Esophagus muscularis mucosa (tissue), 4 donors: ENCODE results near the gene GRK4. TPM values are rescaled to one million over a fixed set of nuclear protein-coding genes. Genes with fewer than 3 reads are reported as not detected.

Source experiments
- DNase-seq: peaks from one replicate; pipeline ENCODE4 v3.0.0-alpha.2; 2017; ENCODE audit errors: extremely low spot score
- H3K27ac ChIP-seq, 4 donors: fragments of 200-600 bp; sonication (generic); replicated peaks in 1 of 4; 1 replicate in 3 of 4; 2 replicates in 1 of 4; pipeline ENCODE4 v1.5.1; 2016 to 2019; ENCODE audit warnings: mild to moderate bottlenecking in 1 of 4
- H3K27me3 ChIP-seq, 4 donors: fragments of 200-600 bp; sonication (generic); one replicate each; pipeline versions ENCODE4 v1.5.1 to v1.6.0; 2016 to 2019
- H3K36me3 ChIP-seq, 4 donors: fragments of 200-600 bp; sonication (generic); one replicate each; pipeline ENCODE4 v1.5.1; 2016 to 2019
- H3K4me1 ChIP-seq, 4 donors: fragments of 200-600 bp; sonication (generic); one replicate each; pipeline ENCODE4 v1.5.1; 2016 to 2019
- H3K4me3 ChIP-seq, 4 donors: fragments of 200-600 bp; sonication (generic); 1 replicate in 2 of 4; 2 replicates in 2 of 4; pipeline ENCODE4 v1.5.1; 2016 to 2019; ENCODE audit warnings: mild to moderate bottlenecking in 4 of 4, moderate library complexity in 1 of 4
- H3K9me3 ChIP-seq, 4 donors: fragments of 200-600 bp; sonication (generic); 1 replicate in 3 of 4; 2 replicates in 1 of 4; pipeline ENCODE4 v1.5.1; 2016 to 2019
- CTCF ChIP-seq, 3 experiments: fragments of 200-600 bp in 2 of 3; fragments of 450-650 bp in 1 of 3; sonication (generic) in 2 of 3; IDR thresholded peaks; one replicate each; pipeline ENCODE4 v1.5.1; 2017 to 2019; ENCODE audit warnings: antibody characterized with exemption in 3 of 3, mild to moderate bottlenecking in 2 of 3, moderate library complexity in 1 of 3
- EP300 ChIP-seq: sonication (generic); formaldehyde crosslinking; IDR thresholded peaks from one replicate; pipeline ENCODE4 v1.6.1; 2017; ENCODE audit warnings: antibody characterized with exemption
- POLR2A ChIP-seq: fragments of 450-650 bp; IDR thresholded peaks from one replicate; pipeline ENCODE4 v1.6.1; 2017; ENCODE audit warnings: antibody characterized with exemption, moderate library complexity, mild to moderate bottlenecking, low read depth
- POLR2AphosphoS5 ChIP-seq, 2 donors: sonication (generic); formaldehyde crosslinking; IDR thresholded peaks; one replicate each; pipeline ENCODE4 v1.6.1; 2017; ENCODE audit warnings: antibody characterized with exemption in 2 of 2
- WGBS: methylation state at CpG from one replicate; pipeline ENCODE4 v1.1.5; 2018; 5-methylcytosine and 5-hydroxymethylcytosine counted together
- intact Hi-C: fragments of 100-400 bp; cut with DNase I; formaldehyde crosslinking; loops from one replicate; pipeline ENCODE4 v1.15.1; 2023
- total RNA-seq, 4 donors: library from RNA; depleted of rRNA; stranded (reverse); fragments of >200 nt; gene quantifications; one replicate each; pipeline versions ENCODE4 v1.1.0 to v1.2.1, GENCODE V29; 2016

The GRK4 gene
- total RNA-seq, 4 donors from 2014 or later, result 4.8 to 8.0 (median 6.4) TPM

DNA sequence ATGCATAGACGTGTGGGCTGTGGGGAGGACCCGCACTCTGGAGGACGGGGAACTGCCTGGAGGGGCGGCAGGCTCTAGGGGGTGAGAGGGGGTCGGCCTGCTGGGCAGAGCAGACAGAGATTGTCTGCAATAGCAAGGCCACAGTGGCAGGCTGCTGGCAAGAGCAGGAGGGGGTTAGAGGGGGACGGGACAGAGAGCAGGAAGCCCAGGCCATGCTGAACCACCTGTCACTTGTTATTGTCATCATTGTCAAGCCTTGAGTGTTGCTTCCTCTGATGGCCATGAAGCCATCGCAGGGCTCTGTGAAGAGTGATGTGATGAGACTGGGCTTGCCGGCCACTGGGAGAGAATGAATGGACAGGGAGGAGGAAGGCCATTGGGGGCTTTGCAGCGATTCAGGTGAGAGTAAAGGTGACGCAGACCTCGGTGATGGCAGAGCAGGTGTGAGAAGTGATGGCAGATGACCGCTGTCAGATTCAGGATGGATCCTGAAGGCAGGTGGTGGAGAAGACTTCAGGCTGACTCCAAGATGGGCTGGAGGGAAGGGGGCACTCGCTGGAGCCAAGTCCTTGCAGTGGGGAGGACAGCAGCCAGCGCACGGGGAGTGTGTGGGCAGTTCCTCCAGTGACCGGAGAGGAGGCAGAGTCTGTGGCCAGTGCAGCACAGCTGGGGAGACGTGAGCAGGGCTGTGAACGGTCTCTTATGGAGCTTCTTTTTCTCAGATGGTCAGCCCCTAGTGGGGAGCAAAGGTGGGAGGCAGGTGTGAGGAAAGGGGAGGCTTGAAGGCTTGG lies 67.4 kb downstream of the GRK4 start:
- intact Hi-C loops, result loop anchor here (10.0 kb wide), 1 partner anchor 266 kb away; no protein-coding TSS in a partner anchor
- no peak for TF ChIP-seq CTCF (IDR thresholded peaks at IDR 0.05)
- TF ChIP-seq POLR2A, result no peak
- no peak for TF ChIP-seq POLR2AphosphoS5 (IDR thresholded peaks at IDR 0.05)
- WGBS, result 80% methylated on average over 18 of the region's 18 CpGs
- no peak overlapping the region for H3K27ac ChIP-seq
- H3K36me3 ChIP-seq, result peaks cover 0 to 4% (median 1%) of the 10 kb centered on the region in 4 donors
- H3K9me3 ChIP-seq, result no peaks in the 10 kb centered on the region
- no peaks in the 10 kb centered on the region for H3K27me3 ChIP-seq
- no peak overlapping the region for H3K4me3 ChIP-seq
- no peaks in the 10 kb centered on the region for H3K4me1 ChIP-seq
- no peak for DNase-seq

GRCh38 chr4:3031357-3032082 lies 68.1 kb downstream of the GRK4 start:
- intact Hi-C loops, result loop anchor here (10.0 kb wide), 1 partner anchor 267 kb away; no protein-coding TSS in a partner anchor
- Histone ChIP-seq H3K4me1 (no peaks in the 10 kb centered on the region), H3K36me3 (peaks cover 0 to 4% (median 1%) of the 10 kb centered on the region in 4 donors), H3K27ac (no peak overlapping the region), H3K4me3 (no peak overlapping the region), H3K27me3 (no peaks in the 10 kb centered on the region), H3K9me3 (no peaks in the 10 kb centered on the region)
- 60% methylated on average over 10 of the region's 12 CpGs for WGBS
- no peak for TF ChIP-seq POLR2AphosphoS5 (IDR thresholded peaks at IDR 0.05)
- no peak for TF ChIP-seq EP300
- no peak for DNase-seq

- Histone ChIP-seq H3K27me3 (no peaks in the 10 kb centered on the region), H3K36me3 (peaks cover 0 to 4% (median 0%) of the 10 kb centered on the region in 4 donors), H3K4me1 (peaks cover 15 to 22% (median 18%) of the 10 kb centered on the region in 4 donors), H3K27ac (no peak overlapping the region), H3K4me3 (no peak overlapping the region), H3K9me3 (no peaks in the 10 kb centered on the region)
- DNase-seq, result no peak
- WGBS, result 94% methylated on average over 8 of the region's 8 CpGs
- intact Hi-C loops, result loop anchor here (10.0 kb wide), 1 partner anchor 269 kb away; no protein-coding TSS in a partner anchor
- TF ChIP-seq POLR2AphosphoS5 (IDR thresholded peaks at IDR 0.05) (no peak), CTCF (IDR thresholded peaks at IDR 0.05) (no peak), EP300 (no peak), POLR2A (no peak)
Observed at GRCh38 chr4:3034231-3034630, 70.9 kb downstream of the GRK4 start.

DNA sequence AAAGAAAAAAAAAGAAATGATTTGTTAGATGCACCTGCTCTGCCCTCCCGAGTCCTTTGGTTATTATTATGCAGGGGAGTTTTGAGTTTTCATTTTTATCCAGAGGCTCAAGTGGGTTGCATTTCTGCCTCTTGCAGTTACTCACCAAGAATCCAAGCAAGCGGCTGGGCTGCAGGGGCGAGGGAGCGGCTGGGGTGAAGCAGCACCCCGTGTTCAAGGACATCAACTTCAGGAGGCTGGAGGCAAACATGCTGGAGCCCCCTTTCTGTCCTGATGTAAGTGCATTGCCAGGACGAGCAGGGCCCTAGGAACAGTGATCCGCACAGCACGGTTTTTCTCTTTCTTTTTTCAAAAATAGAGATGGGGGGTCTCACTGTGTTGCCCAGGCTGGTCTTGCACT lies 71.9 kb downstream of the GRK4 start:
- peaks cover 15 to 22% (median 18%) of the 10 kb centered on the region in 4 donors for H3K4me1 ChIP-seq
- H3K4me3 ChIP-seq, result no peak overlapping the region
- H3K9me3 ChIP-seq, result no peaks in the 10 kb centered on the region
- DNase-seq, result no peak
- no peaks in the 10 kb centered on the region for H3K36me3 ChIP-seq
- 90% methylated on average over 8 of the region's 8 CpGs for WGBS
- no peak overlapping the region for H3K27ac ChIP-seq
- intact Hi-C loops, result loop anchor here (5.0 to 10.0 kb wide), 2 partner anchors 58 to 270 kb away; no protein-coding TSS in a partner anchor
- TF ChIP-seq CTCF (IDR thresholded peaks at IDR 0.05) (no peak), POLR2AphosphoS5 (IDR thresholded peaks at IDR 0.05) (no peak), POLR2A (no peak), EP300 (no peak)
- H3K27me3 ChIP-seq, result no peaks in the 10 kb centered on the region

DNA sequence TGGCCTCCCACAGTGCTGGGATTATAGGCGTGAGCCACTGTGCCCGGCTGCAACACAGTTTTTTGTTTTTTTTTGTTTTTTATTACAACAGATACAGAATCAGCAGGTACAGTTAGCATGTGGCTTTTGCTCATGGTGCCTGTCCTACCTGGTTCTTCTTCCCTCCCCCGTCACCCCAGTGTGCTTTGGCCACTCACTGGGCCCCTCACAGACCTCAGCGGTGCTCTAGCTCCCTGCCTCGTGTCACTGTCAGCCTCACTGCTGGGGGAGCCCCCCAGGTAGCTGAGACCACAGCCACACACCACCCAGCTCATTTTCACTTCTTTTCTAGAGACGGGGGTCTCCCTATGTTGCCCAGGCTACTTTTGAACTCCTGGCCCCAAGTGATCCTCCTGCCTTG lies 72.3 kb downstream of the GRK4 start:
- H3K4me1 ChIP-seq, result peaks cover 15 to 24% (median 18%) of the 10 kb centered on the region in 4 donors
- WGBS, result 90% methylated on average over 6 of the region's 6 CpGs
- no peak for TF ChIP-seq POLR2A
- no peak for DNase-seq
- no peaks in the 10 kb centered on the region for H3K36me3 ChIP-seq
- intact Hi-C loops, result loop anchor here (5.0 to 10.0 kb wide), 2 partner anchors 58 to 271 kb away; no protein-coding TSS in a partner anchor
- no peaks in the 10 kb centered on the region for H3K9me3 ChIP-seq
- H3K27ac ChIP-seq, result no peak overlapping the region
- H3K27me3 ChIP-seq, result peaks cover 0 to 2% (median 0%) of the 10 kb centered on the region in 4 donors
- no peak overlapping the region for H3K4me3 ChIP-seq
